BLaER1 treated with 17β-estradiol and CSF1 and Interleukin-3, amounts not matched to agents 10 nM and 100 nM (cell line): ENCODE measurements around the gene KCNMB2.

Experiments
- H3K27ac ChIP-seq, 11 experiments: shearing (Covaris generic); formaldehyde crosslinking; 2 replicates each; pipeline ENCODE4 v1.8.1; 2022
- H3K27me3 ChIP-seq, 11 experiments: shearing (Covaris generic); formaldehyde crosslinking; 2 replicates each; pipeline ENCODE4 v1.8.1; 2022
- H3K36me3 ChIP-seq, 11 experiments: shearing (Covaris generic); formaldehyde crosslinking; 2 replicates each; pipeline ENCODE4 v1.8.1; 2022
- H3K4me1 ChIP-seq, 10 experiments: shearing (Covaris generic); formaldehyde crosslinking; 2 replicates each; pipeline ENCODE4 v1.8.1; 2022
- H3K4me2 ChIP-seq, 11 experiments: shearing (Covaris generic); formaldehyde crosslinking; 2 replicates each; pipeline ENCODE4 v1.8.1; 2022
- H3K4me3 ChIP-seq, 10 experiments: shearing (Covaris generic); formaldehyde crosslinking; 2 replicates each; pipeline ENCODE4 v1.8.1; 2022
- H3K9ac ChIP-seq, 11 experiments: shearing (Covaris generic); formaldehyde crosslinking; 2 replicates each; pipeline ENCODE4 v1.8.1; 2022
- H3K9me3 ChIP-seq, 11 experiments: shearing (Covaris generic); formaldehyde crosslinking; replicated peaks in 1 of 11; 2 replicates each; pipeline ENCODE4 v1.8.1; 2022
- H4K20me1 ChIP-seq, 11 experiments: shearing (Covaris generic); formaldehyde crosslinking; 2 replicates each; pipeline ENCODE4 v1.8.1; 2022
- Cebpa-rat ChIP-seq, 11 experiments: shearing (Covaris generic); IDR thresholded peaks; 2 replicates each; pipeline ENCODE4 v1.8.1; 2022

The KCNMB2 gene

DNA sequence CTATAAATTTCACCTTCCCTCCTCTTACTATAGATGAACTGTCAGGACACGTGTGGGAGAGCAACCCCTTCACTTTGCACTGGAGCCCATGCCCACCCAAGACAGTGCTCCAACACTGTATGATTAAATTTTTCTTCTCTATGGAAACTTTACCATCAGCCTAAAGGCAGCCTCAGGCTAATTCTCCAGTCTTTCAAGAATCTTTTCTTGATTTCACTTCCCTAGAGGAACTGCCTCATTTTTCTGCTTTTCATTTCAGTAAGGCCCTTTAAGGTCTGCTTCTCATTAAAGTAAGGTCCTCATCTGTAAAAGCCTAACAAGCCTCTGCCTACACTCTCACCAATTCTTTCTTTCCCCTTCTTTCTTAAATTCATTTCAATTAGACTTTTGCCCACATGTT is 137.3 kb downstream of the KCNMB2 start:
- Histone ChIP-seq H3K27ac (no peak overlapping the region), H4K20me1 (no peaks in the 10 kb centered on the region), H3K4me3 (no peak overlapping the region), H3K36me3 (no peaks in the 10 kb centered on the region), H3K27me3 (no peaks in the 10 kb centered on the region), H3K9ac (no peak overlapping the region), H3K4me2 (no peak overlapping the region), H3K4me1 (peaks cover 10 to 62% (median 50%) of the 10 kb centered on the region in 10 experiments; a peak in 19 of 20 replicates), H3K9me3 (no peaks in the 10 kb centered on the region)
- no peak for TF ChIP-seq Cebpa-rat (IDR thresholded peaks at IDR 0.05)

DNA sequence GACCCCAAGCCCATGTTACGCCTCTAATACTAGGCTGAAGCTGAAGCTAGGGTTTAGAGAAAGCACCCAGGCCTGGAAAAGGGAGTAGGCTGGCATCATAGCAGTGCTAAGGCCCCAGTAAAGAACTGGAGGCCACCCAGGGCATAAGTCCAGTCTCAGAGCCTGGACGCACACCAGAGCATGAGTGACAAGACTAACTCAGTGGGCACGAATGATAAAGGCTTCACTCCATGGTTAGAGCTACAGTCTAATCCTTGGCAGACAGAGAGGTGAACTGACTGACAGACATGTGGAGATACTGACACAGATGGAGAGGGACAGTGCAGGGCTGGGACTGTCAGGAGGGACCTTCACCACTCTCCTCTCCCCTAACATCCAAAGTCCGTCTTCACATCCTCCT is 139.8 kb downstream of the KCNMB2 start:
- Histone ChIP-seq H3K4me3 (no peak overlapping the region), H4K20me1 (no peaks in the 10 kb centered on the region), H3K9ac (no peak overlapping the region), H3K27ac (no peak overlapping the region), H3K27me3 (no peaks in the 10 kb centered on the region), H3K36me3 (no peaks in the 10 kb centered on the region), H3K9me3 (no peaks in the 10 kb centered on the region), H3K4me1 (peaks cover 0 to 48% (median 36%) of the 10 kb centered on the region in 10 experiments; a peak in 15 of 20 replicates), H3K4me2 (peak overlapping the region in 5 of 11 experiments; percentile 33 to 66 (median 50); a peak in 7 of 22 replicates)
- TF ChIP-seq Cebpa-rat (IDR thresholded peaks at IDR 0.05): no peak

DNA sequence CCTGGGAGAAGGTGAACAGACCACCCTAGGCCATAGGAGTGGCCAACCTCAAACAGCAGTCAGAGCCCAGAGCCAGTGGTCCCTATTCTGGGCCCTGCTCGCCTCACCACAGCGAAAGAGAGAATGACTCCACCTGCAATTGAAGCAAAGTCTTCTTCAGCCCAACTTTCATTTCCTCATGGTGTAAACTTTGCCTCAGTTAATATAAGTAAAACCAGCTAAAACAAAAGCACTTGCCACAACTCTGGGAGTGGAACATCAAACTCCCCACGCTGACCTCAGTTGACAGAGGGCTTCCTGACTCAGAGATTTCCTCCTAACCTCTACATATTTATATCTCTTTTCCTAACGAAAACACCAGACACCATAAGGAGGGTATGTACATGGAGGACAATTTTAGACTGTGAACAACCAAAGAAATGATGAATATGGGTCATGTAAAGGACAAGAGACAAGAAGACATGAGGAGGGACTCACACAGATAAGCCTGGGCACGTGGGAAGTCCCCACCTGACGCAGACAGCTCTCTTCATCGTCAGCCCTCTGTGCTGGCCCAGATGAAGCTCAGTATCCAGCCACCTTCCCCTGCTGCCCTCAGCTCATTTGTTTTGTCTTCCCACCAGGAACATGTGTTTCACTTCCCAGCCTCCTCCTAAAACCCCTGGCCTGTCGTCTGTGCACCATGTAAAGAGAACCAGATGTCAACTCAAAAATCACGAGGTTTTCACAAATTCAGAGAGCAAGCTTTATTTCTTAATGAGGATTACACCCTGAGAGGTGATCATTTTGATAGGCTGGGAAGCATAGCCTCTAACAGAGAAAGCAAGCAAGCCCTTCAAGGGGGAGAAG is 140.9 kb downstream of the KCNMB2 start:
- H3K27ac ChIP-seq: no peak overlapping the region

DNA sequence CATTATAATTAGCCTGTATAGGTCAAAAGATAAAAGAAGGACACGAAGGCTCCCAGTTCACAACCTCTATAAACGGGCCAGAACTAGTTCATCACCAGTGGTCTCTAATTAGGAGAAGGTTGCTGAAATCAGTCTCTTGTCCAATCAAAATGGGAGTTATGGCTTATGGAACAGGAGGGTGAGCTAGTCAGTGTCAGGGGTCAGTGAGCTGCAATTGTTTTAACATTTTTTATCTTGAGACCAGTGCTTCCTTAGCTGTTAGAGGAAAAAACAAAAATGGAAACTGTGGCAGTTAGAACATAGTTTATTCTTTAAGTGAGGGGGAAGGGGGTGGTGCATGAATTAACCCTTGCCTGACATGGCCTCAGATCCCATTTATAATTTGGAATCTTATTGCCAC is 141.7 kb downstream of the KCNMB2 start:
- H3K27ac ChIP-seq: no peak overlapping the region
- H3K4me3 ChIP-seq: no peak overlapping the region
- no peak overlapping the region for H3K9ac ChIP-seq
- TF ChIP-seq Cebpa-rat (IDR thresholded peaks at IDR 0.05): no peak
- peak overlapping the region in 8 of 11 experiments; percentile 27 to 66 (median 52); a peak in 14 of 22 replicates for H3K4me2 ChIP-seq
- H3K4me1 ChIP-seq: peaks cover 0 to 40% (median 27%) of the 10 kb centered on the region in 10 experiments; a peak in 15 of 20 replicates
- H3K9me3 ChIP-seq: peaks cover 4 to 17% (median 9%) of the 10 kb centered on the region in 11 experiments; a peak in 18 of 22 replicates
- no peaks in the 10 kb centered on the region for H3K27me3 ChIP-seq
- no peaks in the 10 kb centered on the region for H4K20me1 ChIP-seq
- H3K36me3 ChIP-seq: no peaks in the 10 kb centered on the region

More for the DNA sequence above, 140.9 kb downstream of the KCNMB2 start:
- H3K4me2 ChIP-seq: peak overlapping the region in 10 of 11 experiments; percentile 11 to 66 (median 48); a peak in 19 of 22 replicates
- H3K36me3 ChIP-seq: no peaks in the 10 kb centered on the region
- H3K9ac ChIP-seq: no peak overlapping the region
- no peak overlapping the region for H3K4me3 ChIP-seq
- no peak for TF ChIP-seq Cebpa-rat (IDR thresholded peaks at IDR 0.05)
- peaks cover 0 to 10% (median 5%) of the 10 kb centered on the region in 11 experiments; a peak in 10 of 22 replicates for H3K9me3 ChIP-seq
- H3K27me3 ChIP-seq: no peaks in the 10 kb centered on the region
- no peaks in the 10 kb centered on the region for H4K20me1 ChIP-seq
- peaks cover 0 to 40% (median 27%) of the 10 kb centered on the region in 10 experiments; a peak in 15 of 20 replicates for H3K4me1 ChIP-seq

DNA sequence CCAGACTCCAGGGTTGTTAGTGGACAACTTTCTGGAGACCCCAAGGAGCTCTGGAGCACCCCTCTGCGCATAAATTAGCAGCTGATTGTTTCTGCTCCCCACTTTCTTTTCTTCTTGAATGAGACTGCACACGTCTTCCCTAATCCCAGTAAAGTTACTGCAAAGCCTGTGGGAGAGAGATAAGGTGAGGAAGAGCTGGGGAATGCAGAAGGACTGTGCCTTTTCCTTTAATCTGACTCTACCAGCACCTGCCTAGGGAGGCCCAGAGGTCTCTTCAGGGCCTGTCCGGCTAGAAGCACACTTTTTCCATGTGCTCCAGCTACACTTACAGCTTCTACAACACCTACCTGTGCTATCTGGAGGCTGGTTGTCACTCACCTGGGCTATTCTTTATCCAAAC is 143.8 kb downstream of the KCNMB2 start:
- Histone ChIP-seq H3K4me2 (peak overlapping the region in 2 of 11 experiments; percentile 3 to 18; a peak in 2 of 22 replicates), H4K20me1 (no peaks in the 10 kb centered on the region), H3K4me1 (peaks cover 0 to 40% (median 27%) of the 10 kb centered on the region in 10 experiments; a peak in 15 of 20 replicates), H3K27me3 (no peaks in the 10 kb centered on the region), H3K4me3 (no peak overlapping the region), H3K36me3 (no peaks in the 10 kb centered on the region), H3K9me3 (peaks cover 6 to 24% (median 12%) of the 10 kb centered on the region in 11 experiments; a peak in 18 of 22 replicates), H3K27ac (no peak overlapping the region), H3K9ac (no peak overlapping the region)
- TF ChIP-seq Cebpa-rat (IDR thresholded peaks at IDR 0.05): no peak

DNA sequence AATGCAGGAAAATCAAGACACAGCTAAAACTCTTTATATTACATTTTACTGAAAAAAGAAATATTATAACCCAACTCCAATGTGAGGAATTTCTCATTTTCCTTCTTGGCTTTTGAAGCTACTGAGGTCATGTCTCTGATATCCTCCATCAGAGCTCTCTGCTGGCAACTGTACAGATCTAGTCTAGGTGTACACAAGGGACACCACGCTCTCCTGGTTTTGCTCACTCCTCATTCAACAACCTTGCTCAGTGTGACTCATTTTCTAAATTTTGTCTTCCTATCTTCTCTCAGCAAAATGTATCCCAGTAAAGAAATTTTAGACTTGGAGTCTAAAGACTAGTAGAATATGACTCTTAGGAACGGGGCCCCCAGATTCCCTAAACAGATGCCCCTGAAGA is 144.3 kb downstream of the KCNMB2 start:
- Histone ChIP-seq H3K27me3 (no peaks in the 10 kb centered on the region), H3K4me3 (no peak overlapping the region), H3K9ac (no peak overlapping the region), H3K27ac (no peak overlapping the region), H3K4me2 (peak overlapping the region in 2 of 11 experiments; percentile 3 to 9; a peak in 2 of 22 replicates), H4K20me1 (no peaks in the 10 kb centered on the region), H3K36me3 (no peaks in the 10 kb centered on the region), H3K9me3 (peaks cover 6 to 24% (median 12%) of the 10 kb centered on the region in 11 experiments; a peak in 18 of 22 replicates), H3K4me1 (peaks cover 0 to 40% (median 27%) of the 10 kb centered on the region in 10 experiments; a peak in 15 of 20 replicates)
- TF ChIP-seq Cebpa-rat (IDR thresholded peaks at IDR 0.05): no peak

DNA sequence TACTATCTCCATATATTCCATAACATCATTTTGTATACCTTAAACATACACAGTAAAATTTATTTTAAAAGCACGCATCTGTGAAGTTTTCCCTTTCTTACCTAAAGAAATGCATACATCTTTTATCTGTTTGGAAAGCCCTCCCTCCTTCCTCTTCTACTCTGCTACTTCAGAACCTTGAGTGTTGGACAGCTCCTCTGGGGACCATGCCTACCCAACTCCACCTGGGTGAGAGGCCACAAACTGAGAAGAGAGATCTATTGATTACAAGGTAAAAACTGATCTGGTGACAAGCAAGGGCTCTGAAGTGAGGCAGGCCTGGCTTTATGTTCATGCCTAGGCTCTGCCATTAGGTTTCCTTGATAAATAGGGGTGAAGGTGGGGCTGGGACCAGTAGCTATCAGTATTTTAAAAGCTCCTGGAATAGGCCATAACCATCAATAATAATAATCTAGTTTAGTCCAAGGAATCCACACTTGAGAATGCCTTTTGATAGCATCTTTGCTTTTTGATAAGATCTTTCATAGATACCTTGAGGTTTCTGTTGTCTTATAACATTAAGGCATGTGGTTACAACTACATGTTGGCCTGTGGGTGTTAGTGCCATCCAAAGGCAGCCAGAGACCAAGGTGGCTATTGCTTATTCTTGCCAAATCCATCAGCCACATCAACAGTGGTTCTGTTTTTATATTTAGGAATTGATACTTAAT is 148.8 kb downstream of the KCNMB2 start:
- Histone ChIP-seq H3K4me2 (no peak overlapping the region), H3K9ac (no peak overlapping the region), H4K20me1 (no peaks in the 10 kb centered on the region), H3K27ac (no peak overlapping the region), H3K36me3 (no peaks in the 10 kb centered on the region), H3K4me3 (no peak overlapping the region), H3K27me3 (no peaks in the 10 kb centered on the region), H3K4me1 (peaks cover 0 to 7% (median 0%) of the 10 kb centered on the region in 10 experiments; a peak in 3 of 20 replicates), H3K9me3 (peaks cover 6 to 24% (median 12%) of the 10 kb centered on the region in 11 experiments; a peak in 18 of 22 replicates)
- TF ChIP-seq Cebpa-rat (IDR thresholded peaks at IDR 0.05): no peak

DNA sequence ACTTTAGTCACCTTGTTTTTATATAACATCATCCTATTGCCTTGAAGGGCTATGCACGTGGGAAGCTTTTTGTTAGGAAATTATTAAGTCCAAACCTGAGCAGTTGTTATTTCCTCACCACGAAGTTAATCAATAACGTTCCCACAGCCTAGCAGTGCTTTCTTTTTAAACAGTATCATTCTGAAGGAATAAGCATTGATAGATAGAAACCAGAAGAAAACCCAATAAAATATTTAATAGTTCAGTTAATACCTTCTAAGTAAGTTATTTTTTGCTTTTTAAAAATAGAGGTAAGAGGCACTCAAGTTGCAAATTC is 149.3 kb downstream of the KCNMB2 start:
- no peaks in the 10 kb centered on the region for H3K27me3 ChIP-seq
- TF ChIP-seq Cebpa-rat (IDR thresholded peaks at IDR 0.05): no peak
- H3K4me2 ChIP-seq: no peak overlapping the region

DNA sequence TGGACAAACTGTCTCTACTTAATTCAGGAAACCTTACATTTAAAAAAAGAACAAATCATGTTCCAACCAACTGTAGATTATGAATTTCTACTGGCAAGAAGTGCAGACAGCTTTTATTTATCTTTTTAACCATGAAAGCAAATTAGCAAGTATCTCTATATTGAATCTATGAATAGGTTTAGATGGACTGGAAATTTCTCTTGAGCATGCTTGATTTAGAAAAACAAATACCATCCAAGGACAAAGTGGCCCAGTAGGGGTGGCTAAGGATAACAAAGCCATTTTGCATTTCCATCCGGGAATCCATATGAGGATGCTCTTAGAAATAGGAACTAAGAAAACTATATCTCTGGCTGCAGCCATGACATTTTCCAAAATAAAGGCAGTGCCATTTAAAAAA is 150.6 kb downstream of the KCNMB2 start:
- Histone ChIP-seq H3K9me3 (peaks cover 6 to 18% (median 11%) of the 10 kb centered on the region in 11 experiments; a peak in 18 of 22 replicates), H3K4me1 (peaks cover 0 to 7% (median 0%) of the 10 kb centered on the region in 10 experiments; a peak in 1 of 20 replicates), H4K20me1 (no peaks in the 10 kb centered on the region), H3K9ac (no peak overlapping the region), H3K4me3 (no peak overlapping the region), H3K36me3 (no peaks in the 10 kb centered on the region), H3K27ac (no peak overlapping the region), H3K4me2 (peak overlapping the region in 1 of 11 experiments; percentile 22; a peak in 2 of 22 replicates), H3K27me3 (no peaks in the 10 kb centered on the region)
- TF ChIP-seq Cebpa-rat (IDR thresholded peaks at IDR 0.05): no peak

More for the DNA sequence above, 149.3 kb downstream of the KCNMB2 start:
- Histone ChIP-seq H3K4me3 (no peak overlapping the region), H4K20me1 (no peaks in the 10 kb centered on the region), H3K4me1 (peaks cover 0 to 7% (median 0%) of the 10 kb centered on the region in 10 experiments; a peak in 3 of 20 replicates), H3K9me3 (peaks cover 6 to 24% (median 12%) of the 10 kb centered on the region in 11 experiments; a peak in 18 of 22 replicates), H3K36me3 (no peaks in the 10 kb centered on the region), H3K27ac (no peak overlapping the region), H3K9ac (no peak overlapping the region)
